ENCODE data around the gene IL21.

Gene IL21

GRCh38 chr4:122617597-122618593 lies 3.0 kb downstream of the IL21 start:
- H3K4me3 ChIP-seq (ENCODE audit: low read depth, low read length) = no peak overlapping the region
- TF ChIP-seq CTCF (IDR thresholded peaks at IDR 0.05; ENCODE audit: low read depth, low read length, missing control alignments) = no peak
- no peak for DNase-seq (ENCODE audit: low read depth)

GRCh38 chr4:122616915-122617596 lies 3.8 kb downstream of the IL21 start:
- TF ChIP-seq CTCF (IDR thresholded peaks at IDR 0.05; ENCODE audit: low read depth, low read length, missing control alignments) = no peak
- no peak for DNase-seq (ENCODE audit: low read depth)
- no peak overlapping the region for H3K4me3 ChIP-seq (ENCODE audit: low read depth, low read length)

GRCh38 chr4:122614621-122615020 lies 6.2 kb downstream of the IL21 start:
- no peak for TF ChIP-seq CTCF (IDR thresholded peaks at IDR 0.05; ENCODE audit: low read depth, low read length, missing control alignments)
- no peak overlapping the region for H3K4me3 ChIP-seq (ENCODE audit: low read depth, low read length)
- DNase-seq (ENCODE audit: low read depth) = no peak

GRCh38 chr4:122612540-122612939 lies 8.3 kb downstream of the IL21 start:
- DNase-seq (ENCODE audit: low read depth) = no peak
- no peak for TF ChIP-seq CTCF (IDR thresholded peaks at IDR 0.05; ENCODE audit: low read depth, low read length, missing control alignments)
- H3K4me3 ChIP-seq (ENCODE audit: low read depth, low read length) = no peak overlapping the region

- DNase-seq (ENCODE audit: low read depth) = no peak
- no peak for TF ChIP-seq CTCF (IDR thresholded peaks at IDR 0.05; ENCODE audit: low read depth, low read length, missing control alignments)
These were observed 14.4 kb downstream of the IL21 start for GRCh38 chr4:122606364-122607043.

GRCh38 chr4:122604146-122604545 lies 16.7 kb downstream of the IL21 start:
- DNase-seq (ENCODE audit: low read depth) = no peak
- no peak overlapping the region for H3K4me3 ChIP-seq (ENCODE audit: low read depth, low read length)
- no peak for TF ChIP-seq CTCF (IDR thresholded peaks at IDR 0.05; ENCODE audit: low read depth, low read length, missing control alignments)

More at GRCh38 chr4:122606364-122607043, 14.4 kb downstream of the IL21 start:
- no peak overlapping the region for H3K4me3 ChIP-seq (ENCODE audit: low read depth, low read length)
